ENCODE results near the gene RNF114.

GRCh38 chr20:49993301-49993751, 57.1 kb downstream of the RNF114 start:
- TF ChIP-seq CTCF (IDR thresholded peaks at IDR 0.05) (no peak), POLR2A (IDR thresholded peaks at IDR 0.05) (no peak)
